HepG2 (cell line): ENCODE measurements around the gene GCNT2. TPM values are rescaled to one million over a fixed set of nuclear protein-coding genes. Genes with fewer than 3 reads are reported as not detected.

Experiments
- CEBPG ChIP-seq: IDR thresholded peaks from 2 replicates; pipeline ENCODE4 v1.6.1; 2016
- CENPT ChIP-seq: sonication (generic); formaldehyde crosslinking; IDR thresholded peaks from 2 replicates; pipeline ENCODE4 v1.8.0; 2022; ENCODE audit warnings: low read depth, mild to moderate bottlenecking, moderate library complexity, missing genetic modification reagents
- GABPB1 ChIP-seq: IDR thresholded peaks from 2 replicates; pipeline ENCODE4 v1.6.1; 2016; ENCODE audit warnings: mild to moderate bottlenecking, missing genetic modification reagents, moderate library complexity, missing compliant biosample characterization
- HNRNPUL1 ChIP-seq: fragments of 200-400 bp; formaldehyde crosslinking; IDR thresholded peaks from 2 replicates; pipeline ENCODE4 v1.6.1; 2017; ENCODE audit warnings: low read depth, mild to moderate bottlenecking, low read length, moderate library complexity
- MED13 ChIP-seq: sonication (generic); formaldehyde crosslinking; IDR thresholded peaks from 2 replicates; pipeline ENCODE4 v1.5.0; 2020; ENCODE audit warnings: missing genetic modification reagents
- PHF21A ChIP-seq: sonication (generic); formaldehyde crosslinking; IDR thresholded peaks from 2 replicates; pipeline ENCODE4 v1.5.0; 2020; ENCODE audit warnings: mild to moderate bottlenecking, missing genetic modification reagents
- SAP130 ChIP-seq: IDR thresholded peaks from 2 replicates; pipeline ENCODE4 v1.6.1; 2016; ENCODE audit warnings: low read depth
- SOX6 ChIP-seq, 2 experiments: fragments of 450-650 bp in 1 of 2; sonication (generic) in 1 of 2; formaldehyde crosslinking in 1 of 2; IDR thresholded peaks; 2 replicates each; pipeline versions ENCODE4 v1.4.0 to v1.6.1; 2017 to 2020; ENCODE audit warnings: antibody characterized with exemption in 1 of 2, mild to moderate bottlenecking in 1 of 2, missing genetic modification reagents in 1 of 2
- SRY ChIP-seq: sonication (generic); formaldehyde crosslinking; IDR thresholded peaks from 2 replicates; pipeline ENCODE4 v1.8.0; 2022; ENCODE audit warnings: mild to moderate bottlenecking, missing genetic modification reagents
- TAF1 ChIP-seq: sonication (generic); formaldehyde crosslinking; IDR thresholded peaks from 2 replicates; pipeline ENCODE4 v1.4.0; 2020; ENCODE audit warnings: missing genetic modification reagents
- ZMYM3 ChIP-seq: sonication (generic); formaldehyde crosslinking; IDR thresholded peaks from 2 replicates; pipeline ENCODE4 v1.5.1; 2020; ENCODE audit warnings: mild to moderate bottlenecking, missing genetic modification reagents
- ZNF12 ChIP-seq: sonication (generic); formaldehyde crosslinking; IDR thresholded peaks from 2 replicates; pipeline ENCODE4 v1.5.0; 2020; ENCODE audit warnings: missing genetic modification reagents
- ZNF674 ChIP-seq: sonication (generic); formaldehyde crosslinking; IDR thresholded peaks from 2 replicates; pipeline ENCODE4 v1.5.0; 2020; ENCODE audit warnings: low read depth, mild to moderate bottlenecking, missing genetic modification reagents
- polyA plus RNA-seq, 8 experiments: library from polyadenylated mRNA; depleted of rRNA in 3 of 8; stranded (reverse) in 7 of 8; unstranded in 1 of 8; fragments of >200 nt; fragmentation: Illumina TruSeq in 4 of 8; extraction: Trizol in 4 of 8; gene quantifications; 2 replicates each; pipeline versions ENCODE4 v1.2.1 to v1.2.3, GENCODE V29; 2011 to 2016; ENCODE audit warnings: low read depth in 4 of 8, missing spikeins in 1 of 8, mixed read lengths in 1 of 8; ENCODE audit not compliant: insufficient read depth in 1 of 8
- total RNA-seq, 5 experiments: library from RNA; depleted of rRNA; stranded (reverse); fragments of >200 nt; fragmentation: Illumina TruSeq; extraction: Trizol; gene quantifications; 2 replicates each; pipeline ENCODE4 v1.2.3, GENCODE V29; 2016; ENCODE audit warnings: low read depth in 1 of 5
- TF ChIP-seq, protein P1 (sequence below): sonication (generic); IDR thresholded peaks from 2 replicates; pipeline ENCODE4 v1.6.1; 2016; ENCODE audit warnings: low read depth, borderline replicate concordance
- TF ChIP-seq, protein P2 (sequence below): IDR thresholded peaks from 2 replicates; pipeline ENCODE4 v1.6.1; 2016; ENCODE audit warnings: missing compliant biosample characterization, missing genetic modification reagents, borderline replicate concordance
- TF ChIP-seq, protein P3 (sequence below): sonication (generic); formaldehyde crosslinking; IDR thresholded peaks from 2 replicates; pipeline ENCODE4; 2020; ENCODE audit warnings: missing genetic modification reagents, mild to moderate bottlenecking, borderline replicate concordance
- TF ChIP-seq, protein P4 (sequence below): IDR thresholded peaks from 2 replicates; pipeline ENCODE4 v1.4.0; 2020; ENCODE audit warnings: mild to moderate bottlenecking, missing genetic modification reagents
- TF ChIP-seq, protein P5 (sequence below): sonication (generic); formaldehyde crosslinking; IDR thresholded peaks from 2 replicates; pipeline ENCODE4 v1.5.0; 2020; ENCODE audit warnings: mild to moderate bottlenecking, missing genetic modification reagents, borderline replicate concordance

GCNT2 gene
- total and polyA plus RNA-seq, 2 of the 13 experiments (the other 11 are each of a cell fraction or from before 2014, with no cell fraction given): 11.8 to 31.9 TPM

DNA sequence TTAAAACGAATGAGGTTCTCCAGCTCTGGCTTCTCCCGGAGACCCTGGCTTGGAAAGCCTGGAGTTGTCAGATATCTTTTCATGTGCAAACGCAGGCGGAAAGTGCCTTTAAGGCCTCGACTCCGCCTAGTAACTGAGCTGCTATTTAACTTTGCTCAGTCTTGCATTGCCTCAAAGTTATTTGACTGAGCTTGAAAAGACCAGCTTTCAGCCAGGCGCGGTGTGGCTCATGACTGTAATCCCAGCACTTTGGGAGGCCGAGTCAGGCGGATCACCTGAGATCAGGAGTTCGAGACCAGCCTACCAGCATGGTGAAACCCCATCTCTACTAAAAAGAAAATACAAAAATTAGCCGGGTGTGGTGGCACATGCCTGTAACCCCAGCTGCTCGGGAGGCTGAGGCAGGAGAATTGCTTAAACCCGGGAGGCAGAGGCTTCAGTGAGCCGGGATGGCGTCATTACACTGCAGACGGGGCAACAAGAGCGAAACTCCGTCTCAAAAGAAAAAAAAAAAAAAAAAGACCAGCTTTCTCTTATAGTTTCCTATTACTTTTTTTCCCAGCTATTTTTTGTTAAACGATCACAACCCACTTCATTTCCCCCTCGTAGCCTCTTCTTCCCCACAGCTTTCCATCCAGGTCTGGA is 1.9 kb downstream of the GCNT2 start (continued):
- TF ChIP-seq GABPB1 (CRISPR knock-in tag): peak; percentile 14; the same call in 1 of the 2 replicates
- peak; percentile 48 for TF ChIP-seq CEBPG (CRISPR knock-in tag)
- TF ChIP-seq SRY (CRISPR knock-in tag): 0 out of 2 replicates have a peak, but pooled peaks have one; percentile 28
- no peak for TF ChIP-seq ZNF12 (CRISPR knock-in tag)
- peak; percentile 67; the same call in 1 of the 2 replicates for TF ChIP-seq PHF21A (CRISPR knock-in tag)
- TF ChIP-seq, protein P1, sequence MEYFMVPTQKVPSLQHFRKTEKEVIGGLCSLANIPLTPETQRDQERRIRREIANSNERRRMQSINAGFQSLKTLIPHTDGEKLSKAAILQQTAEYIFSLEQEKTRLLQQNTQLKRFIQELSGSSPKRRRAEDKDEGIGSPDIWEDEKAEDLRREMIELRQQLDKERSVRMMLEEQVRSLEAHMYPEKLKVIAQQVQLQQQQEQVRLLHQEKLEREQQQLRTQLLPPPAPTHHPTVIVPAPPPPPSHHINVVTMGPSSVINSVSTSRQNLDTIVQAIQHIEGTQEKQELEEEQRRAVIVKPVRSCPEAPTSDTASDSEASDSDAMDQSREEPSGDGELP: 0 out of 2 replicates have a peak, but pooled peaks have one; percentile 23
- no peak for TF ChIP-seq SOX6 (IDR thresholded peaks at IDR 0.05)
- 0 out of 2 replicates have a peak, but pooled peaks have one; percentile 18 for TF ChIP-seq SOX6 (CRISPR knock-in tag; IDR thresholded peaks at IDR 0.05)
- TF ChIP-seq, protein P2, sequence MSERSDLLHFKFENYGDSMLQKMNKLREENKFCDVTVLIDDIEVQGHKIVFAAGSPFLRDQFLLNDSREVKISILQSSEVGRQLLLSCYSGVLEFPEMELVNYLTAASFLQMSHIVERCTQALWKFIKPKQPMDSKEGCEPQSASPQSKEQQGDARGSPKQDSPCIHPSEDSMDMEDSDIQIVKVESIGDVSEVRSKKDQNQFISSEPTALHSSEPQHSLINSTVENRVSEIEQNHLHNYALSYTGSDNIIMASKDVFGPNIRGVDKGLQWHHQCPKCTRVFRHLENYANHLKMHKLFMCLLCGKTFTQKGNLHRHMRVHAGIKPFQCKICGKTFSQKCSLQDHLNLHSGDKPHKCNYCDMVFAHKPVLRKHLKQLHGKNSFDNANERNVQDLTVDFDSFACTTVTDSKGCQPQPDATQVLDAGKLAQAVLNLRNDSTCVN (CRISPR knock-in tag): 0 out of 2 replicates have a peak, but pooled peaks have one; percentile 36
- peak; percentile 81; the same call in 1 of the 2 replicates for TF ChIP-seq ZMYM3 (CRISPR knock-in tag)
- no peak for TF ChIP-seq HNRNPUL1
- TF ChIP-seq ZNF674: no peak
- TF ChIP-seq, protein P3, sequence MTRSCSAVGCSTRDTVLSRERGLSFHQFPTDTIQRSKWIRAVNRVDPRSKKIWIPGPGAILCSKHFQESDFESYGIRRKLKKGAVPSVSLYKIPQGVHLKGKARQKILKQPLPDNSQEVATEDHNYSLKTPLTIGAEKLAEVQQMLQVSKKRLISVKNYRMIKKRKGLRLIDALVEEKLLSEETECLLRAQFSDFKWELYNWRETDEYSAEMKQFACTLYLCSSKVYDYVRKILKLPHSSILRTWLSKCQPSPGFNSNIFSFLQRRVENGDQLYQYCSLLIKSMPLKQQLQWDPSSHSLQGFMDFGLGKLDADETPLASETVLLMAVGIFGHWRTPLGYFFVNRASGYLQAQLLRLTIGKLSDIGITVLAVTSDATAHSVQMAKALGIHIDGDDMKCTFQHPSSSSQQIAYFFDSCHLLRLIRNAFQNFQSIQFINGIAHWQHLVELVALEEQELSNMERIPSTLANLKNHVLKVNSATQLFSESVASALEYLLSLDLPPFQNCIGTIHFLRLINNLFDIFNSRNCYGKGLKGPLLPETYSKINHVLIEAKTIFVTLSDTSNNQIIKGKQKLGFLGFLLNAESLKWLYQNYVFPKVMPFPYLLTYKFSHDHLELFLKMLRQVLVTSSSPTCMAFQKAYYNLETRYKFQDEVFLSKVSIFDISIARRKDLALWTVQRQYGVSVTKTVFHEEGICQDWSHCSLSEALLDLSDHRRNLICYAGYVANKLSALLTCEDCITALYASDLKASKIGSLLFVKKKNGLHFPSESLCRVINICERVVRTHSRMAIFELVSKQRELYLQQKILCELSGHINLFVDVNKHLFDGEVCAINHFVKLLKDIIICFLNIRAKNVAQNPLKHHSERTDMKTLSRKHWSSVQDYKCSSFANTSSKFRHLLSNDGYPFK: 0 out of 2 replicates have a peak, but pooled peaks have one; percentile 38
- no peak for TF ChIP-seq MED13 (CRISPR knock-in tag)
- TF ChIP-seq, protein P4, sequence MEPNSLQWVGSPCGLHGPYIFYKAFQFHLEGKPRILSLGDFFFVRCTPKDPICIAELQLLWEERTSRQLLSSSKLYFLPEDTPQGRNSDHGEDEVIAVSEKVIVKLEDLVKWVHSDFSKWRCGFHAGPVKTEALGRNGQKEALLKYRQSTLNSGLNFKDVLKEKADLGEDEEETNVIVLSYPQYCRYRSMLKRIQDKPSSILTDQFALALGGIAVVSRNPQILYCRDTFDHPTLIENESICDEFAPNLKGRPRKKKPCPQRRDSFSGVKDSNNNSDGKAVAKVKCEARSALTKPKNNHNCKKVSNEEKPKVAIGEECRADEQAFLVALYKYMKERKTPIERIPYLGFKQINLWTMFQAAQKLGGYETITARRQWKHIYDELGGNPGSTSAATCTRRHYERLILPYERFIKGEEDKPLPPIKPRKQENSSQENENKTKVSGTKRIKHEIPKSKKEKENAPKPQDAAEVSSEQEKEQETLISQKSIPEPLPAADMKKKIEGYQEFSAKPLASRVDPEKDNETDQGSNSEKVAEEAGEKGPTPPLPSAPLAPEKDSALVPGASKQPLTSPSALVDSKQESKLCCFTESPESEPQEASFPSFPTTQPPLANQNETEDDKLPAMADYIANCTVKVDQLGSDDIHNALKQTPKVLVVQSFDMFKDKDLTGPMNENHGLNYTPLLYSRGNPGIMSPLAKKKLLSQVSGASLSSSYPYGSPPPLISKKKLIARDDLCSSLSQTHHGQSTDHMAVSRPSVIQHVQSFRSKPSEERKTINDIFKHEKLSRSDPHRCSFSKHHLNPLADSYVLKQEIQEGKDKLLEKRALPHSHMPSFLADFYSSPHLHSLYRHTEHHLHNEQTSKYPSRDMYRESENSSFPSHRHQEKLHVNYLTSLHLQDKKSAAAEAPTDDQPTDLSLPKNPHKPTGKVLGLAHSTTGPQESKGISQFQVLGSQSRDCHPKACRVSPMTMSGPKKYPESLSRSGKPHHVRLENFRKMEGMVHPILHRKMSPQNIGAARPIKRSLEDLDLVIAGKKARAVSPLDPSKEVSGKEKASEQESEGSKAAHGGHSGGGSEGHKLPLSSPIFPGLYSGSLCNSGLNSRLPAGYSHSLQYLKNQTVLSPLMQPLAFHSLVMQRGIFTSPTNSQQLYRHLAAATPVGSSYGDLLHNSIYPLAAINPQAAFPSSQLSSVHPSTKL: peak; percentile 63
- TF ChIP-seq, protein P5, sequence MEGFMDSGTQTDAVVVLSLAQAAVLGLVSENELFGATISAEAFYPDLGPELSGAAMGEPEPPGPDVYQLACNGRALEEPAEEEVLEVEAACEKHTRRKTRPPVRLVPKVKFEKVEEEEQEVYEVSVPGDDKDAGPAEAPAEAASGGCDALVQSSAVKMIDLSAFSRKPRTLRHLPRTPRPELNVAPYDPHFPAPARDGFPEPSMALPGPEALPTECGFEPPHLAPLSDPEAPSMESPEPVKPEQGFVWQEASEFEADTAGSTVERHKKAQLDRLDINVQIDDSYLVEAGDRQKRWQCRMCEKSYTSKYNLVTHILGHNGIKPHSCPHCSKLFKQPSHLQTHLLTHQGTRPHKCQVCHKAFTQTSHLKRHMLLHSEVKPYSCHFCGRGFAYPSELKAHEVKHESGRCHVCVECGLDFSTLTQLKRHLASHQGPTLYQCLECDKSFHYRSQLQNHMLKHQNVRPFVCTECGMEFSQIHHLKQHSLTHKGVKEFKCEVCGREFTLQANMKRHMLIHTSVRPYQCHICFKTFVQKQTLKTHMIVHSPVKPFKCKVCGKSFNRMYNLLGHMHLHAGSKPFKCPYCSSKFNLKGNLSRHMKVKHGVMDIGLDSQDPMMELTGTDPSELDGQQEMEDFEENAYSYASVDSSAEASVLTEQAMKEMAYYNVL (CRISPR knock-in tag): peak; percentile 31; the same call in 1 of the 2 replicates
- TF ChIP-seq SAP130 (CRISPR knock-in tag): peak; percentile 68
- TF ChIP-seq CENPT (CRISPR knock-in tag): no peak
- 0 out of 2 replicates have a peak, but pooled peaks have one; percentile 17 for TF ChIP-seq TAF1 (CRISPR knock-in tag)
